Subcutaneous abdominal adipose tissue (tissue), 5 donors: ENCODE data around the gene SRGAP2C.
"Not testable (repeated sequence)": the region's sequence is repeated elsewhere in the genome, so short reads cannot be mapped to it uniquely, and the experiment has no call there.

Experiments used
- H3K27ac ChIP-seq: one replicate; pipeline ENCODE4 v1.7.0; 2013; ENCODE audit warnings: low read depth, mild to moderate bottlenecking, inconsistent platforms, low read length, moderate library complexity
- H3K27me3 ChIP-seq, 5 donors: one replicate each; pipeline ENCODE4 v1.7.0; 2013; ENCODE audit warnings: low read length in 5 of 5, inconsistent platforms in 1 of 5; ENCODE audit not compliant: control insufficient read depth in 5 of 5, insufficient read depth in 4 of 5
- H3K36me3 ChIP-seq, 5 donors: one replicate each; pipeline ENCODE4 v1.7.0; 2013; ENCODE audit warnings: low read length in 5 of 5; ENCODE audit not compliant: control insufficient read depth in 5 of 5, insufficient read depth in 5 of 5
- H3K4me1 ChIP-seq, 5 donors: one replicate each; pipeline ENCODE4 v1.7.0; 2013; ENCODE audit warnings: low read length in 5 of 5, mild to moderate bottlenecking in 3 of 5, moderate library complexity in 1 of 5; ENCODE audit not compliant: control insufficient read depth in 5 of 5, insufficient read depth in 5 of 5
- H3K4me3 ChIP-seq, 5 donors: one replicate each; pipeline ENCODE4 v1.7.0; 2013; ENCODE audit warnings: low read length in 5 of 5, low read depth in 1 of 5
- H3K9ac ChIP-seq, 5 donors: one replicate each; pipeline ENCODE4 v1.7.0; 2013; ENCODE audit warnings: low read length in 5 of 5, mild to moderate bottlenecking in 4 of 5, moderate library complexity in 3 of 5
- H3K9me3 ChIP-seq, 5 donors: one replicate each; pipeline ENCODE4 v1.7.0; 2013; ENCODE audit warnings: low read length in 5 of 5; ENCODE audit not compliant: control insufficient read depth in 5 of 5
- donor health status: healthy.
- donor health status: healthy.
- donor health status: healthy.
- donor health status: healthy.
- donor health status: healthy.

The SRGAP2C gene

GRCh38 chr1:121187914-121188313 is 3.1 kb downstream of the SRGAP2C start:
- not testable (repeated sequence) for H3K27me3 ChIP-seq, H3K4me1 ChIP-seq, H3K36me3 ChIP-seq, H3K27ac ChIP-seq, H3K9ac ChIP-seq, H3K9me3 ChIP-seq
- H3K4me3 ChIP-seq: peak overlapping the region in 1 of 5 donors; percentile 32

GRCh38 chr1:121192512-121192911 is 7.7 kb downstream of the SRGAP2C start:
- H3K4me1 ChIP-seq, H3K27ac ChIP-seq, H3K27me3 ChIP-seq, H3K9me3 ChIP-seq, H3K4me3 ChIP-seq, H3K9ac ChIP-seq, H3K36me3 ChIP-seq: not testable (repeated sequence)

GRCh38 chr1:121197095-121197882 is 12.5 kb downstream of the SRGAP2C start:
- not testable (repeated sequence) for H3K27me3 ChIP-seq, H3K9ac ChIP-seq, H3K4me1 ChIP-seq, H3K36me3 ChIP-seq, H3K9me3 ChIP-seq, H3K4me3 ChIP-seq, H3K27ac ChIP-seq

GRCh38 chr1:121199763-121200162 is 15.0 kb downstream of the SRGAP2C start:
- H3K27ac ChIP-seq, H3K4me1 ChIP-seq, H3K4me3 ChIP-seq, H3K9ac ChIP-seq, H3K36me3 ChIP-seq, H3K27me3 ChIP-seq, H3K9me3 ChIP-seq: not testable (repeated sequence)

- not testable (repeated sequence) for H3K27ac ChIP-seq, H3K9ac ChIP-seq, H3K9me3 ChIP-seq, H3K4me1 ChIP-seq, H3K27me3 ChIP-seq, H3K36me3 ChIP-seq, H3K4me3 ChIP-seq
Observed at GRCh38 chr1:121200232-121200631, 15.5 kb downstream of the SRGAP2C start.

- not testable (repeated sequence) for H3K9me3 ChIP-seq, H3K36me3 ChIP-seq, H3K4me1 ChIP-seq, H3K4me3 ChIP-seq, H3K27me3 ChIP-seq, H3K9ac ChIP-seq, H3K27ac ChIP-seq
Observed at GRCh38 chr1:121200985-121201981, 16.5 kb downstream of the SRGAP2C start.

- not testable (repeated sequence) for H3K27me3 ChIP-seq, H3K4me1 ChIP-seq, H3K27ac ChIP-seq, H3K4me3 ChIP-seq, H3K9me3 ChIP-seq, H3K36me3 ChIP-seq, H3K9ac ChIP-seq
Observed at GRCh38 chr1:121202986-121203385, 18.2 kb downstream of the SRGAP2C start.

GRCh38 chr1:121205786-121206711 is 21.3 kb downstream of the SRGAP2C start:
- H3K27me3 ChIP-seq, H3K4me1 ChIP-seq, H3K9me3 ChIP-seq, H3K9ac ChIP-seq, H3K27ac ChIP-seq, H3K4me3 ChIP-seq, H3K36me3 ChIP-seq: not testable (repeated sequence)

- not testable (repeated sequence) for H3K9ac ChIP-seq, H3K27ac ChIP-seq, H3K9me3 ChIP-seq, H3K27me3 ChIP-seq, H3K36me3 ChIP-seq, H3K4me3 ChIP-seq, H3K4me1 ChIP-seq
Observed at GRCh38 chr1:121207328-121207727, 22.6 kb downstream of the SRGAP2C start.
